ENCODE results near the gene TMOD4. TPM values are rescaled to one million over a fixed set of nuclear protein-coding genes. Genes with fewer than 3 reads are reported as not detected.
"Not testable (repeated sequence)": the region's sequence is repeated elsewhere in the genome, so short reads cannot be mapped to it uniquely, and the experiment has no call there.

TMOD4 gene
- total RNA-seq, 4 donors from 2014 or later, result not detected

GRCh38 chr1:151210830-151211229 lies 35.0 kb upstream of the TMOD4 start:
- intact Hi-C loops (cut with DNase I), result no loop called here
- peaks cover 9 to 12% of the 10 kb centered on the region in 2 donors for H3K4me1 ChIP-seq

GRCh38 chr1:151205381-151205965 lies 29.7 kb upstream of the TMOD4 start:
- WGBS, 2 donors, result 93 to 96% methylated on average over 12 of the region's 12 CpGs
- H3K27ac ChIP-seq, result peak overlapping the region in 1 of 3 donors; percentile 64

More at GRCh38 chr1:151210830-151211229, 35.0 kb upstream of the TMOD4 start:
- Histone ChIP-seq H3K27ac (no peak overlapping the region), H3K9me3 (no peaks in the 10 kb centered on the region), H3K4me3 (replicated peaks in 1 of 3) (no peak overlapping the region), H3K36me3 (peaks cover 8 to 9% of the 10 kb centered on the region in 2 donors), H3K27me3 (no peaks in the 10 kb centered on the region)
- WGBS, 2 donors, result 82% methylated on average over 1 of the region's 1 CpG
- no peak for DNase-seq
- TF ChIP-seq POLR2A (IDR thresholded peaks at IDR 0.05) (no peak), CTCF (IDR thresholded peaks at IDR 0.05) (no peak)

GRCh38 chr1:151199873-151200581 lies 24.2 kb upstream of the TMOD4 start:
- H3K27me3 ChIP-seq, result no peaks in the 10 kb centered on the region
- peak overlapping the region in 2 of 3 donors; percentile 92 to 93 for H3K27ac ChIP-seq
- TF ChIP-seq POLR2A (IDR thresholded peaks at IDR 0.05) (no peak), CTCF (IDR thresholded peaks at IDR 0.05) (no peak)
- H3K9me3 ChIP-seq, result no peaks in the 10 kb centered on the region
- H3K4me3 ChIP-seq (replicated peaks in 1 of 3), result peak overlapping the region; percentile 12 to 89 (median 79)
- DNase-seq, result no peak
- WGBS, 2 donors, result 19% methylated on average over 11 of the region's 11 CpGs
- H3K4me1 ChIP-seq, result peaks cover 21 to 30% of the 10 kb centered on the region in 2 donors
- intact Hi-C loops (cut with DNase I), result loop anchor here (5.0 kb wide), 2 partner anchors 52 to 152 kb away; partner anchors contain the start of gene PSMD4
- H3K36me3 ChIP-seq, result peaks cover 0 to 10% of the 10 kb centered on the region in 2 donors

More at GRCh38 chr1:151205381-151205965, 29.7 kb upstream of the TMOD4 start:
- Histone ChIP-seq H3K4me1 (peaks cover 21 to 29% of the 10 kb centered on the region in 2 donors), H3K36me3 (peaks cover 8 to 14% of the 10 kb centered on the region in 2 donors)
- H3K4me3 ChIP-seq (replicated peaks in 1 of 3); H3K27me3 ChIP-seq; intact Hi-C loops (cut with DNase I); DNase-seq; H3K9me3 ChIP-seq: not testable (repeated sequence)

GRCh38 chr1:151198254-151199127 lies 22.7 kb upstream of the TMOD4 start, which contains the start of gene PIP5K1A:
Gene PIP5K1A, plus strand, starts transcription at chr1:151198552. Its CDS starts 445 bp downstream, at chr1:151198997.
- intact Hi-C loops (cut with DNase I), result loop anchor here (5.0 kb wide), 1 partner anchor 54 kb away; the partner anchor contains the start of gene PSMD4
- Histone ChIP-seq H3K27me3 (no peaks in the 10 kb centered on the region), H3K4me1 (peaks cover 17 to 33% of the 10 kb centered on the region in 2 donors), H3K27ac (peak within 1 kb of the TSS; percentile 79 to 93 (median 92)), H3K36me3 (peaks cover 0 to 10% of the 10 kb centered on the region in 2 donors), H3K9me3 (no peaks in the 10 kb centered on the region), H3K4me3 (replicated peaks in 1 of 3) (peak within 1 kb of the TSS; percentile 12 to 89 (median 79))
- TF ChIP-seq POLR2A (IDR thresholded peaks at IDR 0.05), result peak; percentile 71 to 87
- no peak for TF ChIP-seq CTCF (IDR thresholded peaks at IDR 0.05)
- DNase-seq, result peak; percentile 98 to 99
- WGBS, 2 donors, result 0 to 1% methylated on average over 60 of the region's 60 CpGs

- Histone ChIP-seq H3K27ac (peak overlapping the region; percentile 20 to 93 (median 92)), H3K27me3 (no peaks in the 10 kb centered on the region), H3K4me3 (replicated peaks in 1 of 3) (peak overlapping the region in 1 of 3 donors; percentile 89), H3K9me3 (no peaks in the 10 kb centered on the region), H3K36me3 (peaks cover 0 to 6% of the 10 kb centered on the region in 2 donors), H3K4me1 (peaks cover 17 to 33% of the 10 kb centered on the region in 2 donors)
- DNase-seq, result no peak
- intact Hi-C loops (cut with DNase I), result loop anchor here (5.0 kb wide), 1 partner anchor 54 kb away; the partner anchor contains the start of gene PSMD4
- WGBS, 2 donors, result 15 to 20% methylated on average over 10 of the region's 10 CpGs
- TF ChIP-seq POLR2A (IDR thresholded peaks at IDR 0.05) (no peak), CTCF (IDR thresholded peaks at IDR 0.05) (no peak)
Observed at GRCh38 chr1:151197863-151198253, 22.1 kb upstream of the TMOD4 start.
